H1 (cell line): ENCODE measurements around the gene ZSCAN1. TPM values are rescaled to one million over a fixed set of nuclear protein-coding genes. Genes with fewer than 3 reads are reported as not detected.

ENCODE experiments used
- CTCF ChIA-PET: fragments of 300-600 bp; sonication (Branson Sonifier 250); formaldehyde crosslinking; loops from one replicate; lab custom pipeline; 2021; ENCODE audit not compliant: partially characterized antibody; lab: Charles Lee
- POLR2A ChIA-PET: fragments of 300-600 bp; sonication (Branson Sonifier 250); formaldehyde crosslinking; loops from one replicate; lab custom pipeline; 2021; ENCODE audit warnings: inconsistent platforms; ENCODE audit not compliant: partially characterized antibody; lab: Charles Lee
- DNase-seq, 2 experiments: peaks; one replicate each; pipeline versions ENCODE4 v3.0.0 to v3.0.0-alpha.2; 2010 to 2022; ENCODE audit warnings: low spot score in 2 of 2, low read depth in 1 of 2, mixed read lengths in 1 of 2
- FAIRE-seq: peaks from 2 replicates; lab custom pipeline; 2011; peaks lifted over from hg19 to GRCh38; lab: Jason Lieb, UNC
- H2AFZ ChIP-seq: 2 replicates; pipeline ENCODE4 v1.8.1; 2012; ENCODE audit warnings: low read length, inconsistent platforms
- H2AK5ac ChIP-seq: 2 replicates; pipeline ENCODE4 v1.6.1; 2013; ENCODE audit warnings: low read depth, low read length
- H2BK120ac ChIP-seq: replicated peaks from 2 replicates; pipeline ENCODE3; 2013; ENCODE audit warnings: low read depth, low read length, inconsistent platforms
- H2BK12ac ChIP-seq: 2 replicates; pipeline ENCODE4 v1.6.1; 2013; ENCODE audit warnings: low read depth, low read length
- H2BK15ac ChIP-seq: 2 replicates; pipeline ENCODE4 v1.6.1; 2013; ENCODE audit warnings: low read length
- H2BK20ac ChIP-seq: 2 replicates; pipeline ENCODE4 v1.6.1; 2013; ENCODE audit warnings: low read length
- H2BK5ac ChIP-seq: 2 replicates; pipeline ENCODE4 v1.6.1; 2013; ENCODE audit warnings: low read depth, low read length
- H3K14ac ChIP-seq: 2 replicates; pipeline ENCODE4 v1.6.1; 2013; ENCODE audit warnings: inconsistent platforms; ENCODE audit not compliant: insufficient read length
- H3K18ac ChIP-seq: 2 replicates; pipeline ENCODE4 v1.6.1; 2013; ENCODE audit warnings: low read length; ENCODE audit errors: extremely low read depth
- H3K23ac ChIP-seq: 2 replicates; pipeline ENCODE4 v1.6.1; 2013; ENCODE audit warnings: inconsistent platforms; ENCODE audit not compliant: insufficient read length
- H3K23me2 ChIP-seq: 2 replicates; pipeline ENCODE4 v1.6.1; 2013; ENCODE audit warnings: low read depth, low read length
- H3K27ac ChIP-seq: 2 replicates; pipeline ENCODE4 v1.6.1; 2011; ENCODE audit warnings: low read depth, low read length, inconsistent platforms
- H3K27me3 ChIP-seq, 4 experiments: replicated peaks in 1 of 4; 1 replicate in 1 of 4; 2 replicates in 3 of 4; pipeline versions ENCODE4 v1.6.1 to v1.8.1; 2011 to 2013; ENCODE audit warnings: low read length in 3 of 4, mild to moderate bottlenecking in 3 of 4, inconsistent platforms in 2 of 4, mixed read lengths in 2 of 4, moderate library complexity in 1 of 4; ENCODE audit not compliant: control insufficient read depth in 3 of 4, insufficient read depth in 3 of 4; ENCODE audit errors: extremely low read depth in 1 of 4
- H3K36me3 ChIP-seq, 4 experiments: 2 replicates each; pipeline versions ENCODE4 v1.6.1 to v1.8.1; 2011 to 2013; ENCODE audit warnings: mild to moderate bottlenecking in 4 of 4, low read length in 3 of 4, moderate library complexity in 2 of 4, control low read depth in 1 of 4, inconsistent platforms in 1 of 4; ENCODE audit not compliant: insufficient read depth in 4 of 4, control insufficient read depth in 2 of 4
- H3K4ac ChIP-seq: replicated peaks from 2 replicates; pipeline ENCODE3; 2013; ENCODE audit warnings: low read length, low read depth, mixed read lengths, inconsistent platforms; ENCODE audit not compliant: insufficient read length
- H3K4me1 ChIP-seq, 4 experiments: replicated peaks in 1 of 4; 1 replicate in 1 of 4; 2 replicates in 3 of 4; pipeline versions ENCODE4 v1.6.1 to v1.8.1; 2011 to 2013; ENCODE audit warnings: low read length in 3 of 4, inconsistent platforms in 2 of 4, mixed read lengths in 1 of 4; ENCODE audit not compliant: insufficient read depth in 4 of 4, control insufficient read depth in 3 of 4
- H3K4me2 ChIP-seq, 2 experiments: 2 replicates each; pipeline versions ENCODE4 v1.6.1 to v1.8.1; 2011 to 2013; ENCODE audit warnings: low read depth in 2 of 2, low read length in 2 of 2, control low read depth in 1 of 2, inconsistent platforms in 1 of 2, mild to moderate bottlenecking in 1 of 2; ENCODE audit not compliant: insufficient read depth in 1 of 2
- H3K4me3 ChIP-seq, 4 experiments: fragments of 200-600, 300-600 bp in 1 of 4; sonication (generic), shearing (Covaris generic), sonication (Bioruptor Twin) in 1 of 4; 2 replicates each; pipeline versions ENCODE4 v1.5.1 to v1.8.1; 2011 to 2016; ENCODE audit warnings: low read length in 4 of 4, low read depth in 3 of 4, control low read depth in 2 of 4, inconsistent platforms in 2 of 4, mild to moderate bottlenecking in 2 of 4, mixed read lengths in 1 of 4, moderate library complexity in 1 of 4; ENCODE audit not compliant: insufficient read depth in 2 of 4; ENCODE audit errors: extremely low read depth in 1 of 4
- H3K56ac ChIP-seq: replicated peaks from 2 replicates; pipeline ENCODE3; 2013; ENCODE audit warnings: low read depth, mild to moderate bottlenecking, mixed read lengths, low read length, inconsistent platforms; ENCODE audit not compliant: insufficient read length
- H3K79me1 ChIP-seq: 2 replicates; pipeline ENCODE4 v1.6.1; 2013; ENCODE audit warnings: low read depth, low read length, control low read depth
- H3K79me2 ChIP-seq, 2 experiments: 2 replicates each; pipeline versions ENCODE4 v1.6.1 to v1.8.1; 2012 to 2013; ENCODE audit warnings: low read length in 2 of 2, mild to moderate bottlenecking in 2 of 2, inconsistent platforms in 1 of 2; ENCODE audit not compliant: insufficient read depth in 2 of 2, control insufficient read depth in 1 of 2
- H3K9ac ChIP-seq, 4 experiments: replicated peaks in 1 of 4; 1 replicate in 1 of 4; 2 replicates in 3 of 4; pipeline versions ENCODE4 v1.6.1 to v1.8.1; 2011 to 2013; ENCODE audit warnings: low read depth in 3 of 4, low read length in 3 of 4, control low read depth in 2 of 4, mild to moderate bottlenecking in 2 of 4, moderate library complexity in 2 of 4, inconsistent platforms in 1 of 4; ENCODE audit errors: extremely low read depth in 1 of 4
- H3K9me3 ChIP-seq, 2 experiments: 2 replicates each; pipeline versions ENCODE4 v1.6.1 to v1.8.1; 2012 to 2013; ENCODE audit warnings: mild to moderate bottlenecking in 2 of 2, moderate library complexity in 2 of 2, control low read depth in 1 of 2, inconsistent platforms in 1 of 2, low read depth in 1 of 2, low read length in 1 of 2, mixed read lengths in 1 of 2; ENCODE audit not compliant: insufficient read depth in 2 of 2
- H4K20me1 ChIP-seq, 2 experiments: replicated peaks in 1 of 2; 2 replicates each; pipeline versions ENCODE3 to v1.8.1; 2011 to 2013; ENCODE audit warnings: inconsistent platforms in 2 of 2, low read length in 2 of 2, mild to moderate bottlenecking in 1 of 2; ENCODE audit not compliant: insufficient read depth in 2 of 2, control insufficient read depth in 1 of 2
- H4K5ac ChIP-seq: 2 replicates; pipeline ENCODE4 v1.6.1; 2013; ENCODE audit warnings: low read length, low read depth, mixed read lengths, inconsistent platforms; ENCODE audit not compliant: insufficient read length
- H4K8ac ChIP-seq: 2 replicates; pipeline ENCODE4 v1.8.0; 2013; ENCODE audit warnings: mild to moderate bottlenecking, moderate library complexity, low read length, inconsistent platforms; ENCODE audit not compliant: insufficient read depth; ENCODE audit errors: extremely low read depth
- H4K91ac ChIP-seq: replicated peaks from 2 replicates; pipeline ENCODE3; 2013; ENCODE audit warnings: low read length, mixed read lengths, inconsistent platforms; ENCODE audit not compliant: insufficient read length
- CBX5 ChIP-seq: fragments of 300-800, 300-1000 bp; sonication (generic); IDR thresholded peaks from 2 replicates; pipeline ENCODE4 v1.7.1; 2016; ENCODE audit warnings: antibody characterized with exemption, low read length, low read depth
- JUN ChIP-seq: IDR thresholded peaks from 2 replicates; pipeline ENCODE4 v1.6.1; 2011; ENCODE audit warnings: low read depth, mild to moderate bottlenecking, improper control_type of control experiment, low read length
- RBBP5 ChIP-seq: IDR thresholded peaks from 2 replicates; pipeline ENCODE4 v1.7.1; 2012; ENCODE audit warnings: low read depth, mild to moderate bottlenecking, inconsistent platforms, low read length, moderate library complexity, borderline replicate concordance
- SIX5 ChIP-seq: IDR thresholded peaks from 2 replicates; pipeline ENCODE4 v1.6.1; 2011; ENCODE audit warnings: mild to moderate bottlenecking, low read depth, low read length
- TEAD4 ChIP-seq: IDR thresholded peaks from 2 replicates; pipeline ENCODE4 v1.6.1; 2012; ENCODE audit warnings: low read depth, low read length, inconsistent platforms, mixed read lengths
- WGBS, 2 experiments: shearing (Covaris generic) in 1 of 2; methylation state at CpG; one replicate each; pipeline versions ENCODE4 v1.1.6 to v1.1.7; 2013 to 2015; ENCODE audit warnings: low lambda C conversion rate in 2 of 2, mixed read lengths in 2 of 2, inconsistent platforms in 1 of 2, low coverage in 1 of 2, missing lambda C conversion rate in 1 of 2; ENCODE audit not compliant: insufficient replicate concordance in 2 of 2, insufficient coverage in 1 of 2, insufficient read length in 1 of 2; ENCODE audit errors: extremely low coverage in 1 of 2, missing lambda C conversion rate in 1 of 2; 5-methylcytosine and 5-hydroxymethylcytosine counted together
- polyA plus RNA-seq, 7 experiments: library from polyadenylated mRNA; depleted of rRNA in 3 of 7; stranded (reverse) in 5 of 7; unstranded in 2 of 7; fragments of >200 nt in 5 of 7; fragments of 200-250 nt in 2 of 7; gene quantifications; 1 replicate in 5 of 7; 2 replicates in 1 of 7; 4 replicates in 1 of 7; pipeline versions ENCODE4 v1.2.1 to v1.2.3, GENCODE V29; 2011 to 2013; ENCODE audit warnings: missing spikeins in 2 of 7, mixed read lengths in 2 of 7
- total RNA-seq: library from RNA; stranded (reverse); fragmentation: NEBNext Ultra II Directional; extraction: Animal tissue kit (Norgen Biotek cat#: 25700); gene quantifications from 2 replicates; pipeline ENCODE4 v1.2.1, GENCODE V29; 2021
- TF ChIP-seq, protein P1 (sequence below): IDR thresholded peaks from 2 replicates; pipeline ENCODE4 v1.6.1; 2011; ENCODE audit warnings: low read depth, mild to moderate bottlenecking, low read length; ENCODE audit not compliant: insufficient read depth

Gene ZSCAN1
- total and polyA plus RNA-seq, 2 of the 8 experiments (the other 6 are each of a cell fraction or from before 2014, with no cell fraction given), result 1.2 to 4.3 TPM

DNA sequence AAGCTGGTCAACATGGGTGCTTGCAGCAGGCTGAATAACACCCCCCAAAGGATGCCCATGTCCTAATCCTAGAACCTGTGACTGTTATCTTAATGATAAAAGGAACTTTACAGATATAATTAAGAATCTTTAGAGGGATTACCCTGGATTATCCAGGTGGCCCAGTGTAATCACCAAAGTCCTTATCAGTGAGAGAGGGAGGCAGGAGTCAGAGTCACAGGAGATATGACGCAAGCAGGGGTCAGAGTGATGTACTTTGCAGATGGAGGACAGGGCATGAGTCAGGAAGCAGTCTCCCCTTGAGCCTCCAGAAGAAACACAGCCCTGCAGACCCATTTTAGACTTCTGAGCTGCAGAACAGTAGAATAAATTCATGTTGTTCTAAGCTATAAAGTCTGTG, 41.0 kb upstream of the ZSCAN1 start:
- Histone ChIP-seq H3K4me3 (no peak overlapping the region), H3K36me3 (peaks cover 5 to 45% (median 22%) of the 10 kb centered on the region in 4 experiments; a peak in 7 of 8 replicates), H3K23ac (no peak overlapping the region), H4K5ac (no peak overlapping the region), H3K9me3 (peaks cover 17 to 32% of the 10 kb centered on the region in 2 experiments), H3K14ac (no peak overlapping the region), H2BK5ac (no peak overlapping the region), H3K9ac (no peak overlapping the region), H3K23me2 (no peaks in the 10 kb centered on the region), H4K8ac (no peak overlapping the region), H3K79me1 (no peaks in the 10 kb centered on the region; the same call in 1 of the 2 replicates), H4K20me1 (no peaks in the 10 kb centered on the region), H3K4me1 (no peaks in the 10 kb centered on the region), H3K27ac (no peak overlapping the region), H3K27me3 (no peaks in the 10 kb centered on the region), H2BK12ac (no peak overlapping the region), H3K4me2 (no peak overlapping the region), H3K18ac (no peak overlapping the region), H4K91ac (no peak overlapping the region), H2BK120ac (no peak overlapping the region), H2BK20ac (no peak overlapping the region), H2AFZ (no peak overlapping the region), H3K4ac (no peak overlapping the region), H2BK15ac (no peak overlapping the region), H3K56ac (no peak overlapping the region), H2AK5ac (no peak overlapping the region), H3K79me2 (no peaks in the 10 kb centered on the region; a peak in 1 of 4 replicates)
- CTCF ChIA-PET, result no interaction called here
- no peak for DNase-seq
- WGBS, 2 experiments, result 63% methylated on average over 1 of the region's 1 CpG; no CpG with 5 or more reads in 1 of the 2 experiments
- POLR2A ChIA-PET, result interaction anchor here (0.6 to 6.1 kb wide), 4 partner anchors 10 to 370 kb away, joined by 3 to 33 read pairs (median 3); partner anchors contain the start of genes ZNF497 and ZNF606
- FAIRE-seq, result no peak
- TF ChIP-seq, protein P1, sequence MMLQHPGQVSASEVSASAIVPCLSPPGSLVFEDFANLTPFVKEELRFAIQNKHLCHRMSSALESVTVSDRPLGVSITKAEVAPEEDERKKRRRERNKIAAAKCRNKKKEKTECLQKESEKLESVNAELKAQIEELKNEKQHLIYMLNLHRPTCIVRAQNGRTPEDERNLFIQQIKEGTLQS, result no peak
- TF ChIP-seq TEAD4 (no peak), SIX5 (no peak), CBX5 (no peak), JUN (no peak), RBBP5 (no peak)
